HepG2 (cell line): ENCODE measurements around the gene KATNAL2. TPM values are rescaled to one million over a fixed set of nuclear protein-coding genes. Genes with fewer than 3 reads are reported as not detected.

ENCODE experiments used
- CEBPB ChIP-seq: IDR thresholded peaks from 2 replicates; pipeline ENCODE4 v1.6.1; 2011; ENCODE audit warnings: low read depth, low read length, improper control_type of control experiment, borderline replicate concordance
- HOXD1 ChIP-seq: sonication (generic); formaldehyde crosslinking; IDR thresholded peaks from 2 replicates; pipeline ENCODE4 v1.5.0; 2020; ENCODE audit warnings: missing genetic modification reagents
- JARID2 ChIP-seq: sonication (generic); formaldehyde crosslinking; IDR thresholded peaks from 2 replicates; pipeline ENCODE4 v1.8.1; 2023; ENCODE audit warnings: missing genetic modification reagents, inconsistent platforms; ENCODE audit not compliant: insufficient replicate concordance
- MAZ ChIP-seq, 2 experiments: sonication (generic) in 1 of 2; formaldehyde crosslinking in 1 of 2; IDR thresholded peaks; 2 replicates each; pipeline versions ENCODE4 v1.5.0 to v1.6.1; 2012 to 2020; ENCODE audit warnings: low read depth in 2 of 2, mild to moderate bottlenecking in 2 of 2, borderline replicate concordance in 1 of 2, improper control_type of control experiment in 1 of 2, low read length in 1 of 2, missing genetic modification reagents in 1 of 2, moderate library complexity in 1 of 2
- MXD4 ChIP-seq: IDR thresholded peaks from 2 replicates; pipeline ENCODE4 v1.6.1; 2016; ENCODE audit warnings: mild to moderate bottlenecking, missing biosample characterization, missing genetic modification reagents
- PHF20 ChIP-seq: sonication (generic); formaldehyde crosslinking; IDR thresholded peaks from 2 replicates; pipeline ENCODE4 v1.5.0; 2020; ENCODE audit warnings: mild to moderate bottlenecking, missing genetic modification reagents
- PHF21A ChIP-seq: sonication (generic); formaldehyde crosslinking; IDR thresholded peaks from 2 replicates; pipeline ENCODE4 v1.5.0; 2020; ENCODE audit warnings: mild to moderate bottlenecking, missing genetic modification reagents
- RCOR2 ChIP-seq: IDR thresholded peaks from 2 replicates; pipeline ENCODE4 v1.6.1; 2016; ENCODE audit warnings: missing biosample characterization, missing genetic modification reagents
- TSC22D2 ChIP-seq: sonication (generic); formaldehyde crosslinking; IDR thresholded peaks from 2 replicates; pipeline ENCODE4 v1.5.1; 2020; ENCODE audit warnings: missing genetic modification reagents, mild to moderate bottlenecking, borderline replicate concordance
- ZBTB7A ChIP-seq: sonication (generic); formaldehyde crosslinking; IDR thresholded peaks from 2 replicates; pipeline ENCODE4 v1.8.0; 2022; ENCODE audit warnings: mild to moderate bottlenecking, missing genetic modification reagents
- ZBTB8A ChIP-seq: sonication (generic); formaldehyde crosslinking; IDR thresholded peaks from 2 replicates; pipeline ENCODE4 v1.4.0; 2020; ENCODE audit warnings: mild to moderate bottlenecking, low read depth, missing genetic modification reagents, borderline replicate concordance
- ZFP41 ChIP-seq: sonication (generic); formaldehyde crosslinking; IDR thresholded peaks from 2 replicates; pipeline ENCODE4 v1.4.0; 2020; ENCODE audit warnings: mild to moderate bottlenecking, missing genetic modification reagents, borderline replicate concordance
- ZNF160 ChIP-seq: sonication (generic); formaldehyde crosslinking; IDR thresholded peaks from 2 replicates; pipeline ENCODE4 v1.8.0; 2022; ENCODE audit warnings: mild to moderate bottlenecking, inconsistent platforms, missing genetic modification reagents
- ZNF225 ChIP-seq: sonication (generic); formaldehyde crosslinking; IDR thresholded peaks from 2 replicates; pipeline ENCODE4 v1.4.0; 2020; ENCODE audit warnings: mild to moderate bottlenecking, missing genetic modification reagents
- ZNF44 ChIP-seq: sonication (generic); formaldehyde crosslinking; IDR thresholded peaks from 2 replicates; pipeline ENCODE4 v1.5.1; 2020; ENCODE audit warnings: mild to moderate bottlenecking, missing genetic modification reagents
- ZNF577 ChIP-seq: sonication (generic); formaldehyde crosslinking; IDR thresholded peaks from 2 replicates; pipeline ENCODE4 v1.4.0; 2020; ENCODE audit warnings: mild to moderate bottlenecking, low read depth, missing genetic modification reagents, borderline replicate concordance
- ZNF619 ChIP-seq: sonication (generic); formaldehyde crosslinking; IDR thresholded peaks from 2 replicates; pipeline ENCODE4 v1.4.0; 2020; ENCODE audit warnings: mild to moderate bottlenecking, missing genetic modification reagents
- ZNF709 ChIP-seq: sonication (generic); formaldehyde crosslinking; IDR thresholded peaks from 2 replicates; pipeline ENCODE4 v1.5.0; 2020; ENCODE audit warnings: mild to moderate bottlenecking, missing genetic modification reagents
- ZNF768 ChIP-seq: sonication (generic); formaldehyde crosslinking; IDR thresholded peaks from 2 replicates; pipeline ENCODE4 v1.4.0; 2020; ENCODE audit warnings: missing genetic modification reagents
- polyA plus RNA-seq, 8 experiments: library from polyadenylated mRNA; depleted of rRNA in 3 of 8; stranded (reverse) in 7 of 8; unstranded in 1 of 8; fragments of >200 nt; fragmentation: Illumina TruSeq in 4 of 8; extraction: Trizol in 4 of 8; gene quantifications; 2 replicates each; pipeline versions ENCODE4 v1.2.1 to v1.2.3, GENCODE V29; 2011 to 2016; ENCODE audit warnings: low read depth in 4 of 8, missing spikeins in 1 of 8, mixed read lengths in 1 of 8; ENCODE audit not compliant: insufficient read depth in 1 of 8
- total RNA-seq, 5 experiments: library from RNA; depleted of rRNA; stranded (reverse); fragments of >200 nt; fragmentation: Illumina TruSeq; extraction: Trizol; gene quantifications; 2 replicates each; pipeline ENCODE4 v1.2.3, GENCODE V29; 2016; ENCODE audit warnings: low read depth in 1 of 5
- TF ChIP-seq, protein P1 (sequence below): sonication (generic); formaldehyde crosslinking; IDR thresholded peaks from 2 replicates; pipeline ENCODE4; 2020; ENCODE audit warnings: missing genetic modification reagents, mild to moderate bottlenecking, borderline replicate concordance
- TF ChIP-seq, protein P2 (sequence below): sonication (generic); formaldehyde crosslinking; IDR thresholded peaks from 2 replicates; pipeline ENCODE4 v1.4.0; 2020; ENCODE audit warnings: missing genetic modification reagents, borderline replicate concordance
- TF ChIP-seq, protein P3 (sequence below): sonication (generic); formaldehyde crosslinking; IDR thresholded peaks from 2 replicates; pipeline ENCODE4 v1.4.0; 2020; ENCODE audit warnings: low read depth, mild to moderate bottlenecking, missing genetic modification reagents

KATNAL2 gene
- total and polyA plus RNA-seq, 2 of the 13 experiments (the other 11 are each of a cell fraction or from before 2014, with no cell fraction given), result not detected

DNA sequence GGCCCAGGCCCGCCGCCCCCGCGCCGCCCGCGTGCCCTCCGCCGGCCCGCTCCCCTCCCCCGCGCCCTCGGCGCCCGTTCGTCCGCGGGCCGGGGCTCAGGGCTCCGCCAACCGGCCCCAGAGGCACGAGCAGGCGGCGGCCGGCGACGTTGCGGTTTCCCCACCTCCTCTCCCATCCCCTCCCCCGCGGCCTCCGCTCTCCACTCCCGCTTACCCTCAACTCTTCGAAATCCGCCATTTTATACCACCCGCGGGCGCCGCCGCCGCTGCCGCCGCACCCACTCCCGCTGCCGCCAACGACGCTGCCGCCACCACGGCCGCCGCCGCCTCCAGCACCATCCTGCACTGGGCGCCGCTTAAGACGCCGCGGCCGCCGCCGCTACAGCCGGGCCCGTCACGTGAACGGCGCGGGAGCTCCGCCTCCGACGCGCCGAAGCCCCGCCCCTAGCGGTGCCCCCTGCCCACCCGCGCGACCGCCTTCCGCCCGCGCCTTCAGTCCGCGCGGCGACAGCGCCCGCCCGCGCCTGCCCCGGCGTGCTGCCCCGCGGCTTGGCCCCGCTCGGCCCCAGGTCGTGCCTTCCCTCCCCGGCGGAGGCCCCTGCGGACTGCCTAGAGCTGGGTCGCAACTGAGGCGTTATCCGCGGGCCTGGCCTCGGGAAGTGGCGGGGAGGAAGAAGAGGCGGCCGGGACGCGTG lies at the start of gene KATNAL2, which contains the start of gene PIAS2 (continued):
- TF ChIP-seq, protein P1, sequence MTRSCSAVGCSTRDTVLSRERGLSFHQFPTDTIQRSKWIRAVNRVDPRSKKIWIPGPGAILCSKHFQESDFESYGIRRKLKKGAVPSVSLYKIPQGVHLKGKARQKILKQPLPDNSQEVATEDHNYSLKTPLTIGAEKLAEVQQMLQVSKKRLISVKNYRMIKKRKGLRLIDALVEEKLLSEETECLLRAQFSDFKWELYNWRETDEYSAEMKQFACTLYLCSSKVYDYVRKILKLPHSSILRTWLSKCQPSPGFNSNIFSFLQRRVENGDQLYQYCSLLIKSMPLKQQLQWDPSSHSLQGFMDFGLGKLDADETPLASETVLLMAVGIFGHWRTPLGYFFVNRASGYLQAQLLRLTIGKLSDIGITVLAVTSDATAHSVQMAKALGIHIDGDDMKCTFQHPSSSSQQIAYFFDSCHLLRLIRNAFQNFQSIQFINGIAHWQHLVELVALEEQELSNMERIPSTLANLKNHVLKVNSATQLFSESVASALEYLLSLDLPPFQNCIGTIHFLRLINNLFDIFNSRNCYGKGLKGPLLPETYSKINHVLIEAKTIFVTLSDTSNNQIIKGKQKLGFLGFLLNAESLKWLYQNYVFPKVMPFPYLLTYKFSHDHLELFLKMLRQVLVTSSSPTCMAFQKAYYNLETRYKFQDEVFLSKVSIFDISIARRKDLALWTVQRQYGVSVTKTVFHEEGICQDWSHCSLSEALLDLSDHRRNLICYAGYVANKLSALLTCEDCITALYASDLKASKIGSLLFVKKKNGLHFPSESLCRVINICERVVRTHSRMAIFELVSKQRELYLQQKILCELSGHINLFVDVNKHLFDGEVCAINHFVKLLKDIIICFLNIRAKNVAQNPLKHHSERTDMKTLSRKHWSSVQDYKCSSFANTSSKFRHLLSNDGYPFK (CRISPR knock-in tag), result no peak
- no peak for TF ChIP-seq ZFP41 (CRISPR knock-in tag)
- peak; percentile 17; the same call in 1 of the 2 replicates for TF ChIP-seq MAZ (IDR thresholded peaks at IDR 0.05; ENCODE audit: borderline replicate concordance, low read depth, low read length)
- TF ChIP-seq MAZ (CRISPR knock-in tag; IDR thresholded peaks at IDR 0.05; ENCODE audit: low read depth), result peak; percentile 47
- no peak for TF ChIP-seq ZNF160 (CRISPR knock-in tag)
- no peak for TF ChIP-seq ZNF225 (CRISPR knock-in tag)
- no peak for TF ChIP-seq ZNF577
- TF ChIP-seq PHF21A, result no peak
- TF ChIP-seq, protein P2, sequence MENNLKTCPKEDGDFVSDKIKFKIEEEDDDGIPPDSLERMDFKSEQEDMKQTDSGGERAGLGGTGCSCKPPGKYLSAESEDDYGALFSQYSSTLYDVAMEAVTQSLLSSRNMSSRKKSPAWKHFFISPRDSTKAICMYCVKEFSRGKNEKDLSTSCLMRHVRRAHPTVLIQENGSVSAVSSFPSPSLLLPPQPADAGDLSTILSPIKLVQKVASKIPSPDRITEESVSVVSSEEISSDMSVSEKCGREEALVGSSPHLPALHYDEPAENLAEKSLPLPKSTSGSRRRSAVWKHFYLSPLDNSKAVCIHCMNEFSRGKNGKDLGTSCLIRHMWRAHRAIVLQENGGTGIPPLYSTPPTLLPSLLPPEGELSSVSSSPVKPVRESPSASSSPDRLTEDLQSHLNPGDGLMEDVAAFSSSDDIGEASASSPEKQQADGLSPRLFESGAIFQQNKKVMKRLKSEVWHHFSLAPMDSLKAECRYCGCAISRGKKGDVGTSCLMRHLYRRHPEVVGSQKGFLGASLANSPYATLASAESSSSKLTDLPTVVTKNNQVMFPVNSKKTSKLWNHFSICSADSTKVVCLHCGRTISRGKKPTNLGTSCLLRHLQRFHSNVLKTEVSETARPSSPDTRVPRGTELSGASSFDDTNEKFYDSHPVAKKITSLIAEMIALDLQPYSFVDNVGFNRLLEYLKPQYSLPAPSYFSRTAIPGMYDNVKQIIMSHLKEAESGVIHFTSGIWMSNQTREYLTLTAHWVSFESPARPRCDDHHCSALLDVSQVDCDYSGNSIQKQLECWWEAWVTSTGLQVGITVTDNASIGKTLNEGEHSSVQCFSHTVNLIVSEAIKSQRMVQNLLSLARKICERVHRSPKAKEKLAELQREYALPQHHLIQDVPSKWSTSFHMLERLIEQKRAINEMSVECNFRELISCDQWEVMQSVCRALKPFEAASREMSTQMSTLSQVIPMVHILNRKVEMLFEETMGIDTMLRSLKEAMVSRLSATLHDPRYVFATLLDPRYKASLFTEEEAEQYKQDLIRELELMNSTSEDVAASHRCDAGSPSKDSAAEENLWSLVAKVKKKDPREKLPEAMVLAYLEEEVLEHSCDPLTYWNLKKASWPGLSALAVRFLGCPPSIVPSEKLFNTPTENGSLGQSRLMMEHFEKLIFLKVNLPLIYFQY (CRISPR knock-in tag), result no peak
- TF ChIP-seq ZNF768 (CRISPR knock-in tag), result 0 out of 2 replicates have a peak, but pooled peaks have one; percentile 10
- no peak for TF ChIP-seq ZBTB7A (CRISPR knock-in tag)
- TF ChIP-seq HOXD1, result no peak
- TF ChIP-seq TSC22D2 (CRISPR knock-in tag), result no peak
- TF ChIP-seq ZNF709 (CRISPR knock-in tag), result 0 out of 2 replicates have a peak, but pooled peaks have one; percentile 31
- TF ChIP-seq ZBTB8A (CRISPR knock-in tag), result no peak
- no peak for TF ChIP-seq ZNF44 (CRISPR knock-in tag)
- no peak for TF ChIP-seq CEBPB
- no peak for TF ChIP-seq ZNF619 (CRISPR knock-in tag)
- TF ChIP-seq JARID2 (CRISPR knock-in tag), result no peak
- no peak for TF ChIP-seq RCOR2
- TF ChIP-seq MXD4 (CRISPR knock-in tag), result 0 out of 2 replicates have a peak, but pooled peaks have one; percentile 36
- TF ChIP-seq PHF20, result no peak; the same call in 1 of the 2 replicates
- TF ChIP-seq, protein P3, sequence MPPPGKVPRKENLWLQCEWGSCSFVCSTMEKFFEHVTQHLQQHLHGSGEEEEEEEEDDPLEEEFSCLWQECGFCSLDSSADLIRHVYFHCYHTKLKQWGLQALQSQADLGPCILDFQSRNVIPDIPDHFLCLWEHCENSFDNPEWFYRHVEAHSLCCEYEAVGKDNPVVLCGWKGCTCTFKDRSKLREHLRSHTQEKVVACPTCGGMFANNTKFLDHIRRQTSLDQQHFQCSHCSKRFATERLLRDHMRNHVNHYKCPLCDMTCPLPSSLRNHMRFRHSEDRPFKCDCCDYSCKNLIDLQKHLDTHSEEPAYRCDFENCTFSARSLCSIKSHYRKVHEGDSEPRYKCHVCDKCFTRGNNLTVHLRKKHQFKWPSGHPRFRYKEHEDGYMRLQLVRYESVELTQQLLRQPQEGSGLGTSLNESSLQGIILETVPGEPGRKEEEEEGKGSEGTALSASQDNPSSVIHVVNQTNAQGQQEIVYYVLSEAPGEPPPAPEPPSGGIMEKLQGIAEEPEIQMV (CRISPR knock-in tag), result no peak
